Ureter (tissue), 1 donor: ENCODE results near the gene NPC2. TPM values are rescaled to one million over a fixed set of nuclear protein-coding genes. Genes with fewer than 3 reads are reported as not detected.

Source experiments
- DNase-seq: peaks from one replicate; pipeline ENCODE4 v3.0.0-alpha.2; 2020; ENCODE audit warnings: low spot score
- total RNA-seq: library from RNA; stranded (reverse); gene quantifications from one replicate; pipeline ENCODE4 v1.2.4, GENCODE V29; 2023
- donor health status: DM: yes; HTN: yes; CAD: no.

NPC2 gene
- total RNA-seq, 1 donor from 2014 or later, result 175 TPM

DNA sequence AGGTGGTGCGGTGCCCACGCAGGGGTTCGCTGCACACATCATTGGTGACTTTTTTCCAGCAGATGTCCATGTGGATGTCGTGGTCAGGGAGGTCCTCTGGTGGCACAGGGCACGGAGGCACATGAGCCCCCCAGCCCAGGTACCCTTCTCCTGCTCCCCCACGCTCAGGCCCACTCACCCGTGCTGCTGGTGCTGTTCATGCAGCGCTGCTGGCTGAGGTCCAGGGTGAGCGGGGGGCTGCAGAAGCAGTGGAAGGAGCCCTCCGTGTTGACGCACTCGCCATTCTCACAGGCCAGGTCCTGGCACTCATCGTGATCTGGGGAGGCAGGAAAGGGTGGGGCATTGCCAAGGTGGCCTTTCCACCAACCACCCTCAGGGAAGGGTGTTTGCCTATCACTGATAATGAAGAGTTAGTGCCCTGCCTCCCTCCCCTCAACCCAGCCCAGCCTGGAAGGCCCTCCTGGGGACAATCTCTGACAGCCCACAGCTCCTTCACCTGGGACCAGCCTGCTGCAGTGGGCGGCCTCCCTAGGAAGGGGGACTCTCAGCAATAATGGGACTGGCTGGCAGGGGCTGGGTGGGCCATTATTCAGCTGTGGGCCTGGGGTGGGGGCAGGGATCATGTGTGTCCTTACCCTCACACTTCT is 10.3 kb upstream of the NPC2 start:
- DNase-seq, result peak; percentile 43

DNA sequence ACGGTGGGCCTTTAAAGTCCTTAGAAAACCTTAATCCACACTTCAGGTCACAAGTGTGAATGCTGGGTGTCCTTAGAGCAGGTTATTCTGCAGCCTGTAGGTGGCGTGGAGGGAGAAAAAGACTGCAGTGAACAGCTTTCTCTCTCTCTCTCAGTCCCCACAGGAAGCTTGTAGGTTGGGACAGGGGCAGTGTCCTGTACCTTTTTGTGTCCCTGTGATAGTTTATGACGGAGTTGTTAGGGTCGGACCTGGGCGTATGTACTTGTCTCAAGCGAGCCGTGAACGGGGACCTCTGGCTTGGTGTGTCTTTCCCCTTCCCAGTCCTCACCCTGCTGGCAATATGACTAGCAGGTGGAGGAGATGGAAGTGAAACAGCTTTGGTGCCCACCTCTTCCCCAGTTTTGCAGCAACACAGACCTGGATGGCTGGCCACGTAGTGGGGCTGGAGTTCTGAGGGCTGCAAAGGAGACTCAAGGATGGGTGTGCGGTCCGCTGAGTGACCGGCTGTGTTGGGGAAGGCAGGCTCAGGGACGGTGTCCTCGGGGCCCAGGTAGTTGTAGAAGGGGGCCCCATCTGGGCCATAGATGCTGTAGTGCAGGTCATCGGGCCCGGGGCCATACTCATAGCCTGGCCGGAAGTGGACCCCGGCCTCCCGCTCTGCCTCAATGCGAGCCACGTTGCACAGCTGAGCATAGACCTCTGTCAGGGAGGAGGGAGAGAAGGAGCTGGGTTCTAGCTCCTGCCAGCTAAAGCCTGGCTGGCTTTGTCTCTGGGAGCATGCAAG is 9.3 kb upstream of the NPC2 start:
- DNase-seq, result peak; percentile 39

GRCh38 chr14:74501691-74502090 is 8.6 kb upstream of the NPC2 start:
- no peak for DNase-seq

DNA sequence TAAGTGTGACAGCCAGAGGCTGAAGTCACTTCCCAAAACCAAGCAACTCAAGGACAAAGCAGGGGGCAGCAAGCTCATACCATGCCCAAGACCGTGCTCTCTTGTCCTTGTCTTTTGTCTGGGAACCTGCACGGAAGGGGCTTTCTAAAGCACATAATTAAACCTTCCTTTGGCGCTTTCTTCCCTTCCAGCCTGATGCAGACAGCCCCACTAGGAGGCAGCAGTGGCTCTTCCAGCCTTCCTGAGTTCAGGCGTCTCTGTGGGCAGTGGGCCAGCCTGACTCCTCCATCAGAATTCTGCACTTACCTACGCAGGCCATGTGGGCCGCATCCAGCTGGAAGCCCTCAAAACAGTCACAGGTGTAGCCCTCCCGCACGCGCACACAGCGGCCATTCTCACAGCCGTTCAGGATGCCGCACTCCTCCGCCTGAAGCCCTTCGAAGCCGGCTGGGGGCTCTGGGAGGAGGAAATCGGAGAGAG is 8.1 kb upstream of the NPC2 start:
- DNase-seq, result peak; percentile 68

DNA sequence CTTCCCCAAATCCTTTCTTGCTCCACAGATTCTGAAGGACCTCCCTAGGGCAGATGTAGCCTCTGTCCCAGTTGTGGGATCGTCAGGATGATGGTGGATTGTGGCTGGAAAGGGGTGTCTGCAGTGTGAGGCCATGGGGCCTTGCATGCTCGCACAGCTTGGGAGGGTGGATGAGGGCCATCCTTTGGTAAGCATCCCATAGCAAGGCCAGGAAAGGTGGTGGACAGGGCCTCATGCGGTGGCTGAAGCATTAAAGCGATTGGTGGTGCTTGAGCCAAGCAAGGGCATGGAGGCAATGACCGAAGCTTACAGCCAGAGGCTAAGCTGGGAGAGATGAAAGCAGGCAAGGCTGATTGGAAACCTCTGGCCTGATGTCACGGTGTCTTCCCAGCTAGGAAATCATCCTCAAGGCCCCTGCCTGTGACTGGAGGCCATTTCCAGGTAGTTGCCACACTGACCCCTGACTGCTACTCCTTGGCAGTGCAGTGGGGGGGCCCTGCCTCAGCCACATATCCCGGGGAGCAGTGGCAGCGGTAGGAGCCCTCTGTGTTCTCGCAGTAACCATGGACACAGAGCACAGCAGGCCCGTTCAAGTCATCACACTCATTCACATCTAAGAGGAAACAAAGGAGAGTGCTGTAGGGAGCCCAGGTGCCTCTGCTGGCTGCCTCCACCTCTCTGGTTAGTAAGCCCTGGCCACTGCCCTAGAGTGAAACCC is 7.5 kb upstream of the NPC2 start:
- DNase-seq, result no peak

DNA sequence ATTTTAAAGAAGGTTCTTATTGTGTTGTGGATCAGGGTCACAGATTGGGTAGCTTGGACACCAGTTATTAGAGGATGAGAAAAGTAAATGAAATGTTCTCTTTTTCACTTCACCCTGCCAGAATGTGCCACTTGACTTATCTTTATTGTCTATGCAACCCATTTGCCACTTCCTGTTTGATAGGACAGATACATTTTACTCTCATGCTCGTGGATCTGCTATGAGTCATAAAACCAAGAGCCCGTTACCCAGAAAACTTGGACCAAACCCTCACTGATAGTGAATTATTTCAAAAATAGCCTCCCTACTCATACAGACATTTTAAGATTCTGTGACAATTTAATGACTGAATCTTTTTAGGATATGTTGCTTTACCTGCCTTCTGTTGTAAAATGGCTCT is 2.3 kb upstream of the NPC2 start:
- DNase-seq, result no peak

DNA sequence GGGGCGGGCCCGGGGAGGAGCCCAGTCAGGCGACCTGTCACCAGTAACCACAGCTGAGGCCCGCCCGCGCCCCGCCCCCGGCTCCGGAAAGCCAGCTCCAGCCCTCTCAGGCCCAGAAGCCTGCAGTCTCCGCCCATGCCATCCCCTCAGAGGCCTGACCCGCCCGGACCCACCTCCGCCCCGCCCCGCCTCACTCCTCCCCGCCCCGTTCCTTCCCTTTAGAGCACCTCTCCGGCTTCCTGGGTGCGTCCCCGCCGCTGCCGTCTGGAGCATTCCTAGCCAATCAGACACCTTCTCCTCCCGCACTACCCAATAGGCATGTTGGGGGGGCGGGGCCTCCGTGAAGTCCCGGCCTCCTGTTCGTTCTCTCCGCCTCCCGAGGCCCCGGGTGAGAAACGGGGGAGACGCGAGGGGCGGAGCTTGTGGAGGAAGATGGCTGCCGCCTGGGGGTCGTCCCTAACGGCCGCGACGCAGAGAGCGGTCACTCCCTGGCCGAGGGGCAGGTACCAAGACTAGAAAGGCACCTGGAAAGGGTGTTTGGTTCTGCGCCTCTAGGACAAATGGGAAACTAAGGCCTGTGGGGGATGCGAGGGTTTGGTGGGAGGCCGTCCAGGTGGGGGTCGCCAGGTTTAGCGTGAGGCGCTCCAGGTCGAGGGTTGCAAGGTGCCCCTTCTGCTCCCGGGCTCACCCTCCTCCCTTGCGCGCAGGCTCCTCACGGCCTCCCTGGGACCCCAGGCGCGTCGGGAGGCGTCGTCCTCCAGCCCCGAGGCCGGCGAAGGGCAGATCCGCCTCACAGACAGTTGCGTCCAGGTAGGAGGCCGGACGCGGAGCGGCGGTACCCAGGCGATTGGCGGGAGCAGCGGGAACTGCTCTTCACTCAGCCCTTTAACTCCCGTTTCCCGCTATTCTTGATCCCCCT is 497 bp upstream of the NPC2 start, which contains the start of gene ISCA2:
Gene ISCA2 (plus strand): TSS at position 423 of the 919 bp plus-strand sequence. CDS start 10 bp downstream, at position 433.
- DNase-seq, result peak; percentile 100

DNA sequence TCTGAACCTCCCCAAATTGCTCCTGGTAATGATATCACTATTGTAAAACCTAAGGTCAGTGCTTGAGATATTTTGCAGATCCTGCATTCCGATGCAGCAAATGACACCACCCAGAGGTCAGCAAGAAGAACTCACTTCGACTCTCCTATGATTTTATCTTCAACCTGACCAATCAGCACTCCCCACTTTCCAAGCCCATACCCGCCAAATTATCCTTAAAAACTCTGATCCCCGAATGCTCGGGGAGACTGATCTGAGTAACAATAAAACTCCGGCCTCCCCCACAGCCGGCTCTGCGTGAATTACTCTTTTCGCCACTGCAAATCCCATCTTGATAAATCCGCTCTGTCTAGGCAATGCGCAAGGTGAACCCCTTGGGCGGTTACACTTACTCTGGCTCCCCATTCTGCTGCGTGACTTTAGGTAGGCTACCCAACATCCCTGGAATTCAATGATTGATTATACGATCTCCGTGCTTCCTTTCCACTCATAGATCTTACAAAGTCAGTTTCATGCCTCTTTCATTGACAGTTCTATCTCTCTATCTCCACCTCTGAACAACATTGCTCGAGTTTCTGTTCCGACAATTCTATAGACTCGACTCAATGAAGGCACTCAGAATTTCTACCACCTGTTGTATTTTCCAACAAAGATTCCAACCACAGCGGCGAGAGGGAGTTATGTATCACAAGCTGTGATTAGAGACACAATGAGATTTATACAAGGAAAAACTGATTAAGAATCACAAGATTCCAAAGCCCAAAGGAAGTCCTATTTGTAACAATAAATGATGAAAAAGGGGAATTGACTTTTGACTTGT is 939 bp downstream of the NPC2 start:
- DNase-seq, result no peak

- no peak for DNase-seq
These were observed 2.6 kb downstream of the NPC2 start for GRCh38 chr14:74490486-74490885.

- no peak for DNase-seq
These were observed 4.2 kb downstream of the NPC2 start for GRCh38 chr14:74488786-74489397.

GRCh38 chr14:74486164-74486563 is 6.9 kb downstream of the NPC2 start:
- no peak for DNase-seq

DNA sequence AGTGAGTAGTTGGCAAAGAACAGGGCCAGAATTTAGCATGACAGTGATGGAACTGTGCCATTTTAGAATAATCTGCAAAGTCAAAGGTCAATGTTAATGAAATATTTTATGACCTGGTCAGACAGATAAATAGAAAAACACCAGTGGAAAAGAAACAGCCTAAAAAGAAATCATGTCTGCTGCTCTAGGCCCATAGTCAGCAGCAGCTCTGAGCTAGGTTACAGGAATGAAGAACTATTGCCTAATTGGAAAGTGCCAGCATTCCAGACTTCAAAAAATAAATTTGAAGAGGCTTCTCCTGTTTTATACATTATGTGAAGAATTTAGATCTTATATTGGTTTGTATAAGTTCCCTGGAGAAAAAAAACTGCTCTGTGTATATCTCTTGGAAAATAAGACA is 9.8 kb downstream of the NPC2 start:
- no peak for DNase-seq

DNA sequence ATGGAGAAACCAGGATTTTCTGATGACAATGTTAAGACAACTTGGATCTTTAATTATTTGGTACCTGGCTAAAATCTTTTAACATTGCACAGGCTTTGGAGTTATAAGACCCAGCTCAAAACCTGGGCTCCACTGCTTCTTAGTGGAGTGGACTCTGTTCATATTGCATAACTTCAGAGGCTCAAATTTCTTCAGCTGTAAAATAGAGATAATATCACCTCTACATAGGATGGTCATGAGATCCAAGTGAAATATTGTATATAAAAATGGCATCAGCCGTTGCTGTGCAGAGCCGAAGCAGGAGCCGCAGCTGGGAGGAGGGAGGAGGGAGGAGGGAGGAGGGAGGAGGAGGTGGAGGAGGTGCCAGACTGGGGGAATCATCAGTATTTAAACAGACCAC is 10.5 kb downstream of the NPC2 start:
- no peak for DNase-seq

- DNase-seq, result no peak
These were observed 13.1 kb downstream of the NPC2 start for GRCh38 chr14:74480046-74480445.

DNA sequence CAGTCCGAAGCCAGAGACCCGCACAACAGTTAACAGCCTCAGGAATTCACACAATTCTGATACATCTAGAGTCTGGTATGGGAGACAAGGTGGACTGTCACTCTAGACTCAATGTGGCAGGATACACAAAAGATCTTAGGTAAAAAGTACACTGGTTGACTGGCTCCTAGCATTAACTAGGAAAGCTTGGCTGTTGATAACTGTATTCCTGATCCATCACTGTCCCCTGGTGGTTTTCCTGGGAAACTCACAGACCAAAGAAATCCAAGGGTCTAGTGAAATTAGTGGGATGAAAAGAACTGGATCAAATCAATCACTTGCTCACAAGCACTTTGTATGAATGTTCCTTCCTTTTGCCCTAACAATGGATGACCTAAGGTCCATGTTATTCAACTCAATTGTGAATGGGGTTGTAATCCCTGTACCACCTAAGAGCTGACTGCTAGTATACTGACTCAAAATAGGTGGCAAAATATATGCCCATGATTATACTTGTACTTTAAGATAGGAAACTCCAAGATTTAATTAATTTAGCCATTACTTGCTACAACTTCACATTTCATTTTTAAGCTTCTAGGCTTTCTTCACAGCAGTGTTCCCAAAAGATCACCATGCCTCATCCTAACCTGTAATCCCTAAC is 14.0 kb downstream of the NPC2 start:
- DNase-seq, result no peak

DNA sequence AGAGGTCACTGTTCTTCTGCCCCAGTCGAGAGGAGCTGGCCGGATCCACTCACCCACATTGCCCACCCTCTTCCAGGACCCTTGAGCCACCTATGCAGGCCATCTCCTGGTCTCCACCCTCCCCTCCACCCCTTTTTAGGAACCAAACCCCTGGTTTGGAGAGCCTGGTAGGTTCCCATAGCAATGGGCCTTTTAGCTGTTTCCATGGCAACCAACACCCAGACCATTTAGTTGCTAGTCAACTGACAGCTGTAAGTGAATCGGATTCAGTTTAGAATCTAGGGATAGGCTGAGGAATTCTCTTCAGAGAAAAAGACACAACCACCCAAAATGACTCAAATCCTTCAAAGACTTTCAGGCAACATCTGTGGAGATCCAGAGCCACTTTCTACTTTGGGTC is 16.5 kb downstream of the NPC2 start:
- no peak for DNase-seq

GRCh38 chr14:74476107-74476506 is 17.0 kb downstream of the NPC2 start:
- DNase-seq, result no peak

DNA sequence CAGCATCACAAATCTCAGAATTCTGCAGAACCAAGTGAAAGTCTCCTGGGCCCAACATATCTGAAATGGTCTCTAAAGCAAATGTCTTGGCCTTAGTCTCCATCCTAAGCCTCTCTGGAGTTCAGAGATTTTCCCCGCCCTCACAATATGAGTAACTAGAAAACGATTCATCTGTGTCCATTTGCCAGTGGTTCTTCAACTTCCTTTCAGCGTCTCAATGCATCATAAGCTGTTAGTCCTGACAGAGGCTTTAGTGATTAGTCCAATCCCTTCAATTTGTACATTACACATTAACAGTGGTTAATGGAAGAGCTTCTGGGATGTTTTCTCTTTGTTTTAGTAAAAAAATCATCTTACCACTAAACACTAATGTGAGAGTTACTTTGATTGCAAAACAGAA is 17.4 kb downstream of the NPC2 start:
- DNase-seq, result no peak

GRCh38 chr14:74474376-74474775 is 18.7 kb downstream of the NPC2 start:
- no peak for DNase-seq

GRCh38 chr14:74472601-74473000 is 20.5 kb downstream of the NPC2 start:
- DNase-seq, result no peak
